Medulla oblongata (tissue), 1 donor: ENCODE data around the gene PSENEN.

Source experiments
- DNase-seq: peaks from one replicate; pipeline ENCODE4 v3.0.0-alpha.2; 2015; ENCODE audit errors: extremely low spot score

The PSENEN gene

DNA sequence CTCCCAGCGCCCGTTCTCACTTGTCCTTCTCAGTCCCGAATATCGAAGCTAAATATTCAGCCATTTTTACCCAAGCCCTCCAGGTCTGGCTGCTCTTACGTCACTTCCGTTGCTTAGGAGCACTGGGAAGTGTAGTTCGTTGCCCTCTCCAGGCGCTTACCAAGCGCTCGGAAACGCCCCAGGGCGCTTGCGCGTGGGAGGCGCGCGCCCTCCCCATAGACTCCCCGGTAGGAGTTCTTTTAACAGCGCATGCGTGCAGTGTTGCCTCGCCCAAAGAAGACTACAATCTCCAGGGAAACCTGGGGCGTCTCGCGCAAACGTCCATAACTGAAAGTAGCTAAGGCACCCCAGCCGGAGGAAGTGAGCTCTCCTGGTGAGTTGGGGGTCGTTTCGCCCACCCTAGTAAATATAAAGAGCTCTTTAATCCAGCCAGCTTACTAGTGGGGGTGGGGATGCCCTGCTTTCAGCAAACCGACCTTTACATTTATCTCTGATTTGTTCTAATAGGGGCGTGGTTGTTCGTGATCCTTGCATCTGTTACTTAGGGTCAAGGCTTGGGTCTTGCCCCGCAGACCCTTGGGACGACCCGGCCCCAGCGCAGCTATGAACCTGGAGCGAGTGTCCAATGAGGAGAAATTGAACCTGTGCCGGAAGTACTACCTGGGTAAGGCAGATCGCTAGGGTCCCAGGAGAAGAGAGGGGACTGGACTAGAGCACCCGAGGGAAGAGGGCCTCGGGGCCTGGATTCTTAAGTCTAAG is at the start of gene PSENEN, which contains the start of gene U2AF1L4:
Gene PSENEN, plus strand, starts transcription at position 324 of the 759 bp plus-strand sequence. Its CDS starts 280 bp downstream, at position 604.
Gene U2AF1L4, minus strand, starts transcription at position 91 of the 759 bp plus-strand sequence. Its CDS starts 27 bp downstream, at position 64.
- DNase-seq = peak; percentile 100

DNA sequence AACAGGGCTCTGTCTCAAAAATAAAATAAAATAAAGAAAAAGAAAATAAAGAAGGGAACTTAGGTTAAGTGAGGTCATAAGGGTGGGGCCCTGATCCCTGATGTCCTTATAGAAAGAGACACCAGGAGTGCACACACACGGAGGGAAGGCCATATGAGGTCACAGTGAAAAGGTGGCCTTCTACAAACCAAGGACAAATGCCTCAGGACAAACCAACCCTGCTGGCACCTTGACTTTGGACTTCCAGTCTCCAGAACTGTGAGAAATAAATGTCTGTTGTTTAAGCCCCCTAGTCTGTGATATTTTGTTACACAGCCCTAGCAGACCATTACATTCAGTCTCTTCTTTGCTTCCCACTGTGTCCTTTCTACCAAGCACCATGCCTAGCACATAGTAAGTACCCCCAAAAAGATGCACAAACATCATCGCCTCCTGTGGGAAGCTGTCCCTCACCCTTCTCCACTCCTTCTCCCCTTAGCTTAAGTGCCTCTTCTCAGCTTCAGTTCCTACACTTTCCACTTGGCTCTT is 49.5 kb upstream of the PSENEN start:
- no peak for DNase-seq

- DNase-seq = no peak
Observed at GRCh38 chr19:35696835-35697234, 48.6 kb upstream of the PSENEN start.

GRCh38 chr19:35702223-35703012 is 43.0 kb upstream of the PSENEN start:
- peak; percentile 99 for DNase-seq

DNA sequence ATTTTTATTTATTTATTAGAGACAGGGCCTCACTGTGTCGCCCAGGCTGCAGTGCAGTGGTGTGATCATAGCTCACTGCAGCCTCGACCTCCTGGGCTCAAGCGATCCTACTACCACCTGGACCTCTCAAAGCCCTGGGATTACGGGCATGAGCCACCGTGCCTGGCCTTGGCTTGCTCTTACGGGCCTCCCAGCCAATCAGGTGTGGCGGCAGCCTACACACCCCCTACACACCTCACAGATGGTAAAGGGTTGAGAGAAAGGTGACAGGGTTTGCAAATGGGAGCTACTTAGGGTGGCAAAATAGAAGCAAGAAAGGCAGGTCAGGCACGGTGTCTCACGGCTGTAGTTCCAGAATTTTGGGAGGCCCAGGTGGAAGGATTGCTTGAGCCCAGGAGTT is 42.1 kb upstream of the PSENEN start:
- no peak for DNase-seq

- no peak for DNase-seq
Observed at GRCh38 chr19:35704218-35704617, 41.2 kb upstream of the PSENEN start, which contains the start of gene ZBTB32. TSS of gene ZBTB32 (plus strand) at chr19:35704558. CDS start at chr19:35714627, 10,069 bp downstream.

GRCh38 chr19:35708391-35708790 is 37.1 kb upstream of the PSENEN start:
- no peak for DNase-seq

DNA sequence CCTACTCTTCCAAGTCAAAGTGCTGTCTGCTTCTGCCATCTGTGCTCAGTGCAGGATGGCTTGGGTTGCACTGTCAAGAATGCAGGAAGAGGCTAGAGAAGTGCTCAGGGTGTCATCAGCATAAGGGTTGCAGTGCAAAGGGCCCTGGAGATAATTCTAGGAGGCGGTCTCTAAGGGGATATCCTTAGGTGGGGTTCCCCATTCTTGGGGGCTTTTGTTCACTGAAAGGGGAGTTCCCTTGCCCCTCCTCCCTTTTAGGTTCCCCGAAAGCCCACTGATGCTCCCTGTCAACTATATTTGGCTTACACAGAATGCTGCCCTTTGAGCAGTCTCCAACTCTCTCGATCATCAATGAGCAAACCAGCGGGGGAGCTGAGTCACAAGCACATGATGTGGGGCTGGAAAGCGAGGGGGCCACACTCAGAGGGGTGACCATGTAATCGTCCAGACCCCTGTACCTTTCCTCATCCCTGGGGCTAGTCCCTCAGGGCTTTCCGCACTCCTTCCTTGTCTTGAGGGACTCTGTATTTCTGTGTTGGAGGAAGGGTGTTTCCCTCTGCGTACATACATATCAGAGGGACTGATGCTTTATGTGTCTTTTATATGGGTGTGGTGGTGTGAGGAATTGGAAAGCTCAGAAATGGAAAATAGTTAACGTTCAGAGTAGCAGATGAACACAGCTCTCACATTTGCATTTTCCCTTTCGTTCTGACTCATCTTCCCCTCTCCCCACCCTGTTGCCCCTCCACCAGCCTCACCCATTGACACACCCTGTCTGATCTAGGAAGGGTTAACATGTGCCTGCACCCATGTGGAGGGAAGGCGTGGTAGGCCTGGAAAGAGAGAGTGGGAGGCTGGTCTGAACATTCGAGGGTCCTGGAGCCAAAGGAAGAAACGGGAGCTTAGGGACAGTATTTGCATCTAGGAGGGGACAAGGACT is 34.4 kb upstream of the PSENEN start:
- DNase-seq = no peak

DNA sequence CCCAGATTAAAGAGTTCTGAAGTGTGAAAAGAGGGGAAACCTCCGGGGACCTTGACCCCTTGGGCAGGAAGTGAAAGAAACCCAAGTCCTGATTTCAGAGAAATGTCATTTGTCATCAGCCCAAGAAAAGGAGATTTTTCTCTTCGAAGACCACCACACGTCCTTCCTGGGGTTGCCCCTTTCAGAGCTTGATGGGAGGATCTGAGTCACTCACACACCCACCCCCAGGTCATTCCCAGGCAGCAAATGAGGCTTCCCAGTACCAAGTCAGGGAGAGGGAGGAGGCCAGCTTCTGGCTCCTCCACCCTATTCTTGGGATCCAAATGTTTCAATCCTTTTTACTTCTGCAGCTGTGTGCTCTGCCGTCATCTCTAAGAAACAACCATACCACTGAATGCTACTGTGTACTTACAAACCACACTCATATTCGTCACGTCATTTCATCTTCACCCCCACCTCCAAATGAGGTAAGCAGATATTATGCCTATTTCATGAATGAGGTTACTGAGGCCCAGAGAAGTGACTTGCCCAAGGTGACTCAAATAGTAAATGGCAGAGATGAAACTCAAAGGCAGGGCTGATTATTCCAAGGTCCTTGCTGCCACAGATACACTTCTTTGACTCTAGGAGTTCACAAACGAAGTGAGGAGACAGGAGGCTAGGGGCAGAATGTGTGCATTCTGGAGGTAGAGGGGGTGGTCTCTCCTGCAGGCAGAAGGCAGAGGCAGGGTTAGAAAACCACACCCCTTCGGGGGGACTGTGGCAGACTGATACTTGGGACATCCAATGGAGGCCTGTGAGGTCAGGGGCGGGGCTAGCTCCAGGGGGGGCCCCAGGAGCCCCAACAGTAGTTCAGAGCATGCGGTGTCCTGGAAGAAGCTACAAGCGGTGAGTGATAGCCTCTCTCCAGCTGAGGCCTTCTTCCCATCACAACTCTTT is 32.6 kb upstream of the PSENEN start:
- DNase-seq = no peak

DNA sequence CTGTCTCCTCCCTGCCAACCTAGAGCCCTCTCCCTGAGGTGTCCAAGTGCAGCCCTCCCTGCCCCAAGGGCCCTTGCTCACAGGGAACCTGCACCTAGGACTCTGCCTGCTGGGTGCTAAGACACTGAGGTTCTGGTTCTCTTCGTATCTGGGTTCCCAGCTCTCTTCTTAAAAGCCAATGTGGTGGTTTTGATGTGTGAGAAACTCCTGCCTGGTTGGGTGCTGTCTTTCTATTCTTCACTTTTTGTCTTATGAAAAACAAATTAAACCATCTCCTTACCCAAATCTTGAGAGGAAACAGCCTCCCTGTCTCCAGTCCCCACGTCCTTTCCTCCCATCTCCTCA is 32.0 kb upstream of the PSENEN start:
- DNase-seq = no peak

DNA sequence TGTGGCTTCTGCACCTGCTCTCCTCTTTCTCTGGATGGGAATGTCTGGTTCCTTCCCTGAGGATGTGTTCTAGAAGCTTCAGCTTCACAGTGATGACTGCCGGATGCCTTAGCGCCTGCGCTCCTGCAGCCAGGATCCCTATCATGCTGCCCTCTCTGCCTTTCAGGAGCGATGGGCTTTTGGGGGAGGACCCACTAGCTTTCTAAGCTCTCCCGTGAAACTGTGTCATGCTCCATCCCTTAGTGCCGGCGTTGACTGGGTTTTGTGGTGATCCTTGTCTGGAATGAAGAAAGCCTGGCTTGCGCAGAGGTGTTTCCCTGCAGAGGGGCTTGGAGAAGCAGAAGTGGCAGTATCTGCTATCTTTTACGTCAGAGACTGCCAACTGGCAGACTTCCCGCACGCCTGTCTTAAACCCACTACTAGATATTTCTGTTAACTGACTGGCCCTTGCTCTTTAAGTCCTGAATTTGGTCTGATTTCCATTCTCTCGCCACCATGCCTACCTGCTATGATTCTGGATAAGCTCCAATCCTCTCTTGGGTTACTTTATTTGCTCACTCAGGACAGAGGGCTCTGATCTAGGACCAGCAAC is 31.5 kb upstream of the PSENEN start:
- DNase-seq = no peak

GRCh38 chr19:35714601-35715354 is 30.7 kb upstream of the PSENEN start:
- no peak for DNase-seq

DNA sequence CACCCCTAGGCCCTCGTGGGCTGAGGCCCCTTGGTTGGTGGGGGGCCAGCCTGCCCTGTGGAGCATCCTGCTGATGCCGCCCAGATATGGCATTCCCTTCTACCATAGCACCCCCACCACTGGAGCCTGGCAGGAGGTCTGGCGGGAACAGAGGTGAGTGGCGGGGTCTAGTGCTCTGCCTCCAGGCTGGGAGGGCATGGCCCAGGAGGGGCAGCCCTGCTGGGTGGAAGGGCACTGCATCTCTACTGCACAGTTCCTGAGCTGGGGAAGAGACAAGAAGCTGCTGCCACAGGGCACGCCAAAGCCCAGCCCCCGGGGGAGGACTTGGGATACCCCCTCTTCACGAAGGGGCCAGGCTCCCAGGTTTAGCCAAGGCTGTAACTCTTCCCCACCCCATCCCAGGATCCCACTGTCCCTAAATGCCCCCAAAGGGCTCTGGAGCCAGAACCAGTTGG is 30.1 kb upstream of the PSENEN start:
- DNase-seq = no peak

- no peak for DNase-seq
Observed at GRCh38 chr19:35715981-35716800, 29.3 kb upstream of the PSENEN start.

DNA sequence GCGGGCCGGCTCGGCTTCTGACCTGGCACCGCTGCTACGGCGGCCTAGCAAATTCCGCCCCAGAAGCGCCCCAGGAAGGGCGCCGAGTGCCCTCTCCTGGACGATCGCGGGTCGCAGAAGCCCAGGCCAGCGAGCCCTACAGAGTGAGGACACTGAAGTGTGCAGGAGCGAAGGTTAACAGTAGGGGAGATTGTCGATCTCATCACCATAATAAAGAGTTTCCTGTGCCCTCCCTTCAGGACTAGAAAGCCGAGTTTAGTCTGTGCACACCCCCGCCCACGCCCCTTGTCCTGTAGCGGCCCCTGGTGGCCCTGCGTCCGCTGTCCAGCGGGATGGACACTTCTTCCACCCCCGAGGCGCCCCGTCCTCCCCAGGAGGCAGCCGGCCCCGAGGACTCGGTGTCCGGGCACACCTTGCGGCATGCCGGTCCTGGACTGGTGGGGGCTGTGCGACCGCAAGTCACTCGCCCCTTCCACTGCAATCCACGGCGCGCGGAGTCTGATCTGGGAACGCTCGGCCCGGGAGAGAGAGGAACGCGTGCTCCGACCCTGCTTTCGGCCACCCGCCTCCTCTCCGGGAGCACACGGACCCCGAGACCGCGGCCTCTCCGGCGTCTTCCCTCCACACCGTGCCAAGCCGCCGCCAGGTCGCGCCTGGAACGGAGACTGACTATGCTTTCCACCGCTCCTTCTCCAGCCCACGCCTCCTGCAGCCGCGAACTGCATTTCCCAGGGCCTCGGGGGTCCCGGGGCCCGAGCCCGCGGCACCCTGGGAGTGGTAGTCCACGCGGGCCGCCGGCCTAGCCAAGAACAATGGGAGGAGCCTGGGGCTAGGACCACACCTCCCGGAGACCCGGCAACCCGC is 28.4 kb upstream of the PSENEN start:
- DNase-seq = peak; percentile 97

DNA sequence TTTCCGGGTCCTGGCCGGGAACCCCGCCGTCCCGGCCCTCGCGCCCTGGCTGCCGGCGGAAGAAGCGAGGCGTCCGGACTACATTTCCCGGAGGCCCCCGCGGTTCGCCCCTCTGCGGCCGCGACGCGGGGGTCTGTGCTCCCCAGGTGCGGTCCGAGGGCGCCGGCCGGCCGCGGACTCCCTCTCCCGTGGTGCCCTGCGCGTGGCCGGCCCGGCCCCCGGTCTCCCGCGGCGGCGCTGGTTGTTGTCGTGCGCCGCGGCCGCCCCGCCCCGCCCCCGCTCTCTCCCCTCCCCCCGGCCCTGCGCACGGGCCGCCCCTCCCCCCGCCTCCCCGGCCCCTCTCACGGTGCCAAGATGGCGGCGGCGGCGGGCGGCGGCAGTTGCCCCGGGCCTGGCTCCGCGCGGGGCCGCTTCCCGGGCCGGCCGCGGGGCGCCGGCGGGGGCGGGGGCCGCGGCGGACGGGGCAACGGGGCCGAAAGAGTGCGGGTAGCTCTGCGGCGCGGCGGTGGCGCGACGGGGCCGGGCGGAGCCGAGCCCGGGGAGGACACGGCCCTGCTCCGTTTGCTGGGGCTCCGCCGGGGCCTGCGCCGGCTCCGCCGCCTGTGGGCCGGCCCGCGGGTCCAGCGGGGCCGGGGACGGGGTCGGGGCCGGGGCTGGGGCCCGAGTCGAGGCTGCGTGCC is 27.6 kb upstream of the PSENEN start, which contains the start of gene KMT2B:
Gene KMT2B, plus strand, starts transcription at position 339 of the 680 bp plus-strand sequence. Its CDS starts 16 bp downstream, at position 355.
- DNase-seq = no peak
